Measurements from ENCODE around the gene PLXNA4. TPM values are rescaled to one million over a fixed set of nuclear protein-coding genes. Genes with fewer than 3 reads are reported as not detected.

Gene PLXNA4
- total RNA-seq, 1 experiment from 2014 or later, result not detected

- no TSS peak for BruUV-seq (replicated peaks)
These were observed 197.0 kb downstream of the PLXNA4 start for GRCh38 chr7:132379292-132379691.

DNA sequence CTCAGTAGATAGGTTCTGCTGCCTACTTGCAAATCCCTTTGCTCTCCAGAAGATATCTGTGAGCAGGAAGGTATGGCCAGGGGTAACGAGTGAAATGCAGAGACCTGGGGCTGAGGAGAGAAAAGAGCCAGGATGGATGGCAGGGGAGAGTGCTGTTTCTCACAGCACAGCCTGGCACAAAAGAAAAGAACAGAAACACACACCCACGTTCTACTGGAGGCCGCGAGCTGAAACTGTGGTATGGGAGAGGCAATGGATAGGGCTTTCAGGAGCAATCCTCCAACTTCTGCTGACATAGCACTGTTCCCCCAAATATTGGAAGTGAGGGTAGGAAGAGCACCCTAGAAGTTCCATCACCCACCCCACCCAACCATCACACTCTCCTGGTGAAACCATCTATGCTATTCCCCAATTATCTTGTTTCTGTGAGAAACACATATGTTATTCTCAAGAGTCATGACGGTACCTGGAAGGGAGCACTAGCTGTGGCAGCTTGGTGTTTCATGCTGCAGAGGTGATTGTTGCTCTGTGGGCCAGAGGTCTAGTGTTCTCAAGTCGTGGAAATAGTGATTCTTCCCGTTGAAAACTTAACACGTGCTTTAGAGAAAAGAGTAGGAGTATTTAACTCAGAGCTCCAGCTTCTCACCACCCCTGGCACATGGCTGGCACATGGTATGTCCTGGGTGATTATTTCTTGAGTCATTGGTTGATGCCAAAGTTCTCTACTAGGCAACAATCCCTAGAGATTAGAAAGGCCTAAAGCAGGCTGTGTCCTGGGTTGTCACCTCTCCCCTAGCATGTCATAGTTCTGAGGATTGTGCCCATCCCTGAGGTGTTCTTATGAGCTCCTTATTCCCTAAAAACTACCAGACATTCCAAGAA, 198.3 kb downstream of the PLXNA4 start:
- ATAC-seq (no peak), DNase-seq (ENCODE audit: low read depth, low spot score) (no peak)
- Histone ChIP-seq H2AFZ (ENCODE audit: low read depth, low read length, poor library complexity, severe bottlenecking) (no peak overlapping the region), H4K20me1 (ENCODE audit: insufficient read depth) (no peaks in the 10 kb centered on the region), H3K9me3 (ENCODE audit: control insufficient read depth in 1 of 2, insufficient read depth in 1 of 2, low read depth in 1 of 2, low read length in 2 of 2) (no peaks in the 10 kb centered on the region), H3K9ac (ENCODE audit: low read length) (no peak overlapping the region), H3K27me3 (ENCODE audit: insufficient read depth, low read length) (peaks cover 43% of the 10 kb centered on the region), H3K79me2 (ENCODE audit: insufficient read depth, low read length) (no peaks in the 10 kb centered on the region), H3K36me3 (ENCODE audit: control insufficient read depth in 1 of 2, insufficient read depth in 2 of 2, low read length in 2 of 2) (no peaks in the 10 kb centered on the region), H3K4me1 (ENCODE audit: control insufficient read depth in 1 of 2, insufficient read depth in 2 of 2, low read length in 2 of 2) (no peaks in the 10 kb centered on the region), H3K4me3 (replicated peaks in 1 of 2; ENCODE audit: low read depth in 1 of 2, low read length in 2 of 2) (no peak overlapping the region), H3K9me2 (ENCODE audit: insufficient read depth) (no peaks in the 10 kb centered on the region), H3K4me2 (ENCODE audit: low read length) (no peak overlapping the region), H3K27ac (ENCODE audit: low read depth, low read length) (no peak overlapping the region)
- no TSS peak for BruUV-seq (replicated peaks)
- POLR2A ChIA-PET, result no interaction called here
- CTCF ChIA-PET, result no interaction called here
- intact Hi-C loops (cut with micrococcal nuclease), result no loop called here
- RAD21 ChIA-PET (ENCODE audit: low non-redundant PET in 1 of 2, low total read pairs in 2 of 2, uncharacterized antibody in 2 of 2, unreplicated experiment in 2 of 2), result no interaction called here
- TF ChIP-seq CEBPB (IDR thresholded peaks at IDR 0.05; ENCODE audit: low read depth), result no peak
- TF ChIP-seq FOSL1 (IDR thresholded peaks at IDR 0.05; ENCODE audit: low read depth), result no peak
- no peak for TF ChIP-seq RAD21 (IDR thresholded peaks at IDR 0.05; ENCODE audit: low read depth)
- TF ChIP-seq, protein P1, sequence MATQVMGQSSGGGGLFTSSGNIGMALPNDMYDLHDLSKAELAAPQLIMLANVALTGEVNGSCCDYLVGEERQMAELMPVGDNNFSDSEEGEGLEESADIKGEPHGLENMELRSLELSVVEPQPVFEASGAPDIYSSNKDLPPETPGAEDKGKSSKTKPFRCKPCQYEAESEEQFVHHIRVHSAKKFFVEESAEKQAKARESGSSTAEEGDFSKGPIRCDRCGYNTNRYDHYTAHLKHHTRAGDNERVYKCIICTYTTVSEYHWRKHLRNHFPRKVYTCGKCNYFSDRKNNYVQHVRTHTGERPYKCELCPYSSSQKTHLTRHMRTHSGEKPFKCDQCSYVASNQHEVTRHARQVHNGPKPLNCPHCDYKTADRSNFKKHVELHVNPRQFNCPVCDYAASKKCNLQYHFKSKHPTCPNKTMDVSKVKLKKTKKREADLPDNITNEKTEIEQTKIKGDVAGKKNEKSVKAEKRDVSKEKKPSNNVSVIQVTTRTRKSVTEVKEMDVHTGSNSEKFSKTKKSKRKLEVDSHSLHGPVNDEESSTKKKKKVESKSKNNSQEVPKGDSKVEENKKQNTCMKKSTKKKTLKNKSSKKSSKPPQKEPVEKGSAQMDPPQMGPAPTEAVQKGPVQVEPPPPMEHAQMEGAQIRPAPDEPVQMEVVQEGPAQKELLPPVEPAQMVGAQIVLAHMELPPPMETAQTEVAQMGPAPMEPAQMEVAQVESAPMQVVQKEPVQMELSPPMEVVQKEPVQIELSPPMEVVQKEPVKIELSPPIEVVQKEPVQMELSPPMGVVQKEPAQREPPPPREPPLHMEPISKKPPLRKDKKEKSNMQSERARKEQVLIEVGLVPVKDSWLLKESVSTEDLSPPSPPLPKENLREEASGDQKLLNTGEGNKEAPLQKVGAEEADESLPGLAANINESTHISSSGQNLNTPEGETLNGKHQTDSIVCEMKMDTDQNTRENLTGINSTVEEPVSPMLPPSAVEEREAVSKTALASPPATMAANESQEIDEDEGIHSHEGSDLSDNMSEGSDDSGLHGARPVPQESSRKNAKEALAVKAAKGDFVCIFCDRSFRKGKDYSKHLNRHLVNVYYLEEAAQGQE (IDR thresholded peaks at IDR 0.05; ENCODE audit: low read depth), result no peak
- no peak for TF ChIP-seq ELF1 (IDR thresholded peaks at IDR 0.05; ENCODE audit: borderline replicate concordance, low read depth)
- TF ChIP-seq, protein P2, sequence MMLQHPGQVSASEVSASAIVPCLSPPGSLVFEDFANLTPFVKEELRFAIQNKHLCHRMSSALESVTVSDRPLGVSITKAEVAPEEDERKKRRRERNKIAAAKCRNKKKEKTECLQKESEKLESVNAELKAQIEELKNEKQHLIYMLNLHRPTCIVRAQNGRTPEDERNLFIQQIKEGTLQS (IDR thresholded peaks at IDR 0.05), result no peak
- no peak for TF ChIP-seq EZH2 (IDR thresholded peaks at IDR 0.05)
- no peak for TF ChIP-seq SIN3A (IDR thresholded peaks at IDR 0.05; ENCODE audit: low read depth)
- TF ChIP-seq YY1 (IDR thresholded peaks at IDR 0.05; ENCODE audit: extremely low read depth, insufficient replicate concordance, low read depth, low read length), result no peak
- no peak for TF ChIP-seq EZH2phosphoT487 (IDR thresholded peaks at IDR 0.05; ENCODE audit: borderline replicate concordance)
- TF ChIP-seq SP1 (IDR thresholded peaks at IDR 0.05; ENCODE audit: low read depth), result no peak
- no peak for TF ChIP-seq ZFX (IDR thresholded peaks at IDR 0.05)
- no peak for TF ChIP-seq POLR2AphosphoS5 (IDR thresholded peaks at IDR 0.05; ENCODE audit: low read depth, low read length)

More at GRCh38 chr7:132379292-132379691, 197.0 kb downstream of the PLXNA4 start:
- DNase-seq (ENCODE audit: low read depth, low spot score) (no peak), ATAC-seq (no peak)
- ChIA-PET POLR2A (no interaction called here), RAD21 (ENCODE audit: low non-redundant PET in 1 of 2, low total read pairs in 2 of 2, uncharacterized antibody in 2 of 2, unreplicated experiment in 2 of 2) (no interaction called here), CTCF (no interaction called here)
- no peaks in the 10 kb centered on the region for H3K79me2 ChIP-seq (ENCODE audit: insufficient read depth, low read length)
- no peaks in the 10 kb centered on the region for H3K9me2 ChIP-seq (ENCODE audit: insufficient read depth)
- no peak overlapping the region for H3K4me3 ChIP-seq (replicated peaks in 1 of 2; ENCODE audit: low read depth in 1 of 2, low read length in 2 of 2)
- H3K36me3 ChIP-seq (ENCODE audit: control insufficient read depth in 1 of 2, insufficient read depth in 2 of 2, low read length in 2 of 2), result no peaks in the 10 kb centered on the region
- intact Hi-C loops (cut with micrococcal nuclease), result no loop called here
- no peak overlapping the region for H2AFZ ChIP-seq (ENCODE audit: low read depth, low read length, poor library complexity, severe bottlenecking)
- no peak overlapping the region for H3K27ac ChIP-seq (ENCODE audit: low read depth, low read length)
- TF ChIP-seq POLR2AphosphoS5 (IDR thresholded peaks at IDR 0.05; ENCODE audit: low read depth, low read length) (no peak), TCF7L2 (IDR thresholded peaks at IDR 0.05; ENCODE audit: borderline replicate concordance, extremely low read depth, insufficient read depth, insufficient read length) (no peak)
- H4K20me1 ChIP-seq (ENCODE audit: insufficient read depth), result no peaks in the 10 kb centered on the region
- no peak overlapping the region for H3K9ac ChIP-seq (ENCODE audit: low read length)
- H3K9me3 ChIP-seq (ENCODE audit: control insufficient read depth in 1 of 2, insufficient read depth in 1 of 2, low read depth in 1 of 2, low read length in 2 of 2), result no peaks in the 10 kb centered on the region
- H3K4me1 ChIP-seq (ENCODE audit: control insufficient read depth in 1 of 2, insufficient read depth in 2 of 2, low read length in 2 of 2), result no peaks in the 10 kb centered on the region
- no peak overlapping the region for H3K4me2 ChIP-seq (ENCODE audit: low read length)
- peaks cover 45% of the 10 kb centered on the region for H3K27me3 ChIP-seq (ENCODE audit: insufficient read depth, low read length)
